ENCODE data around the gene SCUBE1. TPM values are rescaled to one million over a fixed set of nuclear protein-coding genes. Genes with fewer than 3 reads are reported as not detected.

Gene SCUBE1
- total RNA-seq, 3 donors from 2014 or later, result 0.48 to 0.98 (median 0.88) TPM

- DNase-seq (ENCODE audit: low spot score in 2 of 2), result no peak
- no peaks in the 10 kb centered on the region for H3K36me3 ChIP-seq
- H3K9me3 ChIP-seq, result no peaks in the 10 kb centered on the region
- no peak for TF ChIP-seq POLR2A (IDR thresholded peaks at IDR 0.05)
- no peak for TF ChIP-seq POLR2AphosphoS5 (IDR thresholded peaks at IDR 0.05)
- TF ChIP-seq CTCF (IDR thresholded peaks at IDR 0.05), result no peak
- H3K4me1 ChIP-seq, result no peaks in the 10 kb centered on the region
- H3K4me3 ChIP-seq, result no peak overlapping the region
- no peaks in the 10 kb centered on the region for H3K27me3 ChIP-seq
- intact Hi-C loops (cut with DNase I; ENCODE audit: low total_unique reads), result no loop called here
- H3K27ac ChIP-seq, result no peak overlapping the region
Observed at GRCh38 chr22:43202756-43203410, 140.3 kb downstream of the SCUBE1 start.

DNA sequence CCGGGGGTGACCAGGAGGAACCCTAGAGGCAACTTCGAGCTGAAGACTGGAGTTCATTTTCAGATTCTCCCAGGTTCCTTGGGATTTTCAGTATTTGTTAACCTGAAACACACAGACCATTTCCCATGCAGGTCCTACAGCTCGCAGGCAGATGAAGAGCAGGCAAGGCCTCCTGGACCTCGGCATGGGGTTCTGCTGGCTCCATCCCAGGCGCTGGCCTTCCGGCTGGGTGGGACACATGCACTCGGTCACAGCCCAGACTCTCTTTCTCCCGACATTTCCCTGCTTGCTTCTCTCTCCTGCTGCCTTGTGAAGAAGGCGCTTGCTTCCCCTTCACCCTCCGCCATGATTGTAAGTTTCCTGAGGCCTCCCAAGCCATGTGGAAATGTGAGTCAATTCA lies 140.8 kb downstream of the SCUBE1 start:
- Histone ChIP-seq H3K27ac (no peak overlapping the region), H3K9me3 (no peaks in the 10 kb centered on the region), H3K4me3 (no peak overlapping the region), H3K36me3 (no peaks in the 10 kb centered on the region), H3K4me1 (no peaks in the 10 kb centered on the region), H3K27me3 (no peaks in the 10 kb centered on the region)
- DNase-seq (ENCODE audit: low spot score in 2 of 2), result no peak
- intact Hi-C loops (cut with DNase I; ENCODE audit: low total_unique reads), result no loop called here
- TF ChIP-seq CTCF (IDR thresholded peaks at IDR 0.05) (no peak), POLR2A (IDR thresholded peaks at IDR 0.05) (no peak), POLR2AphosphoS5 (IDR thresholded peaks at IDR 0.05) (no peak)

DNA sequence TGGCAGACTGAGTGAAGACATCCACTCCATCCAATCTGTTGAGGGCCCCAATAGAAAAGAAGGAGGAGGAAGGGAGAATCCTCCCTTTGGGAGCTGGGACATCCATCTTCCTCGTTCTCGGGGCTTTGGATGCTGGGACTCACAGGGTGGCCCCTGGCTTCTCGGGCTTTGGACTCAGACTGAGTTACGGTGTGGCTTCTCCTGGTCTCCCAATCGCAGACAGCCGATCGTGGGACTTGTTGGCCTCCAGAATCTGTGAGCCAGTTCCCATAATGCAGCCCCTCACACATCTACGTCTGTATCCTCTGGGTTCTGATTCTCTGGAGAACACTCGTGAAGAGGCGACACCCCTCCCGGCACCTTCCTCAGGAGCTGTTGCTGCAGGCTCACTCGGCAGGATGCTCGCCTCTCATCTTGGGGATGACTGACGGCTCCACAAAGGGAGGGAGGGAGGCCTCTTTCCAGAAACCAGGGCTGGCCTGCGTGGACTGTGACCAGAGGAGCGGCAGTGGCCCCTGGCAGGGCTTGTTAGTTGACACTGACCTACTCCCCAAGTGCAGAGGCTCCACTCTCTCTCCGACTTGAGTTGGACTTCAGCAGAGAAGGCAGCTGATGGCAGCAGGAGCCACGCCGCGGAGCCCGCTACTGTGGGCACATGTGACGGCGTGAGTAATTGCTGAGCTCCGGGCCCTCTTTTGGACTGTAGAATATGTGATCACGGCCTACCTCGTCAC lies 141.5 kb downstream of the SCUBE1 start:
- intact Hi-C loops (cut with DNase I; ENCODE audit: low total_unique reads), result no loop called here
- TF ChIP-seq CTCF (IDR thresholded peaks at IDR 0.05) (no peak), POLR2A (IDR thresholded peaks at IDR 0.05) (no peak), POLR2AphosphoS5 (IDR thresholded peaks at IDR 0.05) (no peak)
- Histone ChIP-seq H3K4me1 (no peaks in the 10 kb centered on the region), H3K27ac (no peak overlapping the region), H3K27me3 (no peaks in the 10 kb centered on the region), H3K9me3 (no peaks in the 10 kb centered on the region), H3K36me3 (no peaks in the 10 kb centered on the region), H3K4me3 (no peak overlapping the region)
- DNase-seq (ENCODE audit: low spot score in 2 of 2), result no peak

DNA sequence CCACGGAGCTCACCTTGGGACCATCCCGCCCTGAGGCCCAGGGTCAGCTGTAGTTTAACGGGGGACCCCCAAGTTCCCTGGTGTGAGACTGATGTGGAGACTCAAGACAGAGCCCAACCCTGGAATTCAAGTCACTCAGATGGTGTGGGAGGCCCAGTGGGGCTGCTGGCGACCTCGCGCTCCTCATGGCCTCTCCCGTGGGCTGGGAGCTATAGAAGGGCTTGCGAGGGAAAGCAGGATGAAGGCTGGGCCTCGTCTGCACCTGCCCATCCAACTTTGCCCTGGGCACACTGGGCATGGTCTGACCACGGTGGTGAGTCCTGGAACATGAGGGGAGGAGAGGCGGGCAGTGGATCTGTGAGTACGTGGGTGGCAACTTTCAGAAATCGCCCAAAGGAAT lies 142.6 kb downstream of the SCUBE1 start:
- no peak overlapping the region for H3K4me3 ChIP-seq
- no peak for DNase-seq (ENCODE audit: low spot score in 2 of 2)
- no peak for TF ChIP-seq POLR2A (IDR thresholded peaks at IDR 0.05)

DNA sequence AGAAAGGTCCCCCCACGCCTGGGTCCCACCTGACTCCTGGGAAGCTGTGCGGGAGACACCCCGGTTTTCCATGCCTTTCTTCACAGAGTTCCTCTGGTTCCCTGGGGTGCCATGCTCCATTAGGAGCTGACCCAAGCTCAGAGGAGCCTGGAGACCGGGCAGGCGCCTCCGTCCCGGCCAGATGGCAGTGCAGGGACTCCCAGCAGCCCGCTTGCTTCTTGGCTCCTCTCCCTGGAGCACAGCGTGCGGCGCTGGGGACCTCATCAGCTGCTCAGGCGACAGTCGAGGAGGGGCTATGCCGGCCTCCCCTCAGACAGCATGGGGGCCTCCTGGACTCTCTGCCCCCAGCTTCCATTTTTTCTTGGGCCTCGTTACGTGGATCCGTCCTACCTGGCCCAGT lies 143.1 kb downstream of the SCUBE1 start:
- intact Hi-C loops (cut with DNase I; ENCODE audit: low total_unique reads), result no loop called here
- Histone ChIP-seq H3K4me1 (no peaks in the 10 kb centered on the region), H3K9me3 (no peaks in the 10 kb centered on the region), H3K36me3 (no peaks in the 10 kb centered on the region), H3K27me3 (no peaks in the 10 kb centered on the region), H3K4me3 (no peak overlapping the region), H3K27ac (no peak overlapping the region)
- TF ChIP-seq POLR2AphosphoS5 (IDR thresholded peaks at IDR 0.05), result no peak
- no peak for TF ChIP-seq CTCF (IDR thresholded peaks at IDR 0.05)
- TF ChIP-seq POLR2A (IDR thresholded peaks at IDR 0.05), result no peak
- DNase-seq (ENCODE audit: low spot score in 2 of 2), result no peak

More for the DNA sequence above, 142.6 kb downstream of the SCUBE1 start:
- no peaks in the 10 kb centered on the region for H3K36me3 ChIP-seq
- H3K27ac ChIP-seq, result no peak overlapping the region
- H3K27me3 ChIP-seq, result no peaks in the 10 kb centered on the region
- no peaks in the 10 kb centered on the region for H3K4me1 ChIP-seq
- no peaks in the 10 kb centered on the region for H3K9me3 ChIP-seq
- intact Hi-C loops (cut with DNase I; ENCODE audit: low total_unique reads), result no loop called here
